ENCODE results near the gene NKAIN2.
"Not testable (repeated sequence)": the region's sequence is repeated elsewhere in the genome, so short reads cannot be mapped to it uniquely, and the experiment has no call there.

Gene NKAIN2

GRCh38 chr6:124723671-124724070 lies 920.0 kb downstream of the NKAIN2 start:
- DNase-seq, result no peak

GRCh38 chr6:124737804-124738203 lies 934.1 kb downstream of the NKAIN2 start:
- not testable (repeated sequence) for DNase-seq

DNA sequence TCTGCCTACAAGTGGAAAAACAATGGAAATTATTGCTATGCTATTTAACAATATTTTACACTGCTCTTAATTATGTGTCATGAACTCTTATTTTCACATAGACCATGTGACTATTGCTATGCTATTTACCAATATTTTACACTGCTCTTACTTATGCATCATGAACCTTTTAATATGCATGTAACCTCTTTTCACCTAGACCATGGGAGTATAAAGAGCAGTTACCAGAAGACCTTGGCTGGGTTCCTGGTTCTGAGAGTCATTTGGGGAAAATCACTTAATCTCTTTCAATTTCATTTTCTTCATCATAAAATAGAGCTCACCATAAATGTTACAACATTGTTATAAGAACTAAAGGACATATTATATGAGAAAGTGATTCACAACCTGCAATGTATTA lies 934.8 kb downstream of the NKAIN2 start:
- no peak for DNase-seq

GRCh38 chr6:124741341-124741740 lies 937.7 kb downstream of the NKAIN2 start:
- DNase-seq, result no peak

- DNase-seq, result no peak
These were observed 939.3 kb downstream of the NKAIN2 start for GRCh38 chr6:124742971-124743370.

DNA sequence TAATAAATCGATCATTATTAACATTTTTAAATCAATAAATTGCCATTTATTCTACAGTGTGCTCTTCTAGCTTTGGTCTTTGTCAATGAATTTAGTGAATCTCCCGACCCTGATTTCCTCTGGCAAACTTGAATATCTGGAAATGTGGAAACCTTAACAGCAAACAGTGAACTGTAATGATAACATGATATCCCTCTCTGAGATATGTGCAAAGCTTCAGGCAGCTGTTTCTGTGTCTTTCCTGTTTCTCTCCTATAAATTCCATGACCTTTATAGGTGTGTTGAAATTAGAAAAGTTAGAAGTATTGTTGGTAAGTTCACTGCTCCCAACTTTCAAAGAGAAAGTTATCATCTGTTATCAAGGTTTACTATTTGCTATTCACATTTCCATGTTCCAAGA lies 939.8 kb downstream of the NKAIN2 start:
- no peak for DNase-seq

GRCh38 chr6:124747349-124747748 lies 943.7 kb downstream of the NKAIN2 start:
- no peak for DNase-seq

GRCh38 chr6:124748778-124749177 lies 945.1 kb downstream of the NKAIN2 start:
- DNase-seq, result no peak

GRCh38 chr6:124753001-124753400 lies 949.3 kb downstream of the NKAIN2 start:
- no peak for DNase-seq

DNA sequence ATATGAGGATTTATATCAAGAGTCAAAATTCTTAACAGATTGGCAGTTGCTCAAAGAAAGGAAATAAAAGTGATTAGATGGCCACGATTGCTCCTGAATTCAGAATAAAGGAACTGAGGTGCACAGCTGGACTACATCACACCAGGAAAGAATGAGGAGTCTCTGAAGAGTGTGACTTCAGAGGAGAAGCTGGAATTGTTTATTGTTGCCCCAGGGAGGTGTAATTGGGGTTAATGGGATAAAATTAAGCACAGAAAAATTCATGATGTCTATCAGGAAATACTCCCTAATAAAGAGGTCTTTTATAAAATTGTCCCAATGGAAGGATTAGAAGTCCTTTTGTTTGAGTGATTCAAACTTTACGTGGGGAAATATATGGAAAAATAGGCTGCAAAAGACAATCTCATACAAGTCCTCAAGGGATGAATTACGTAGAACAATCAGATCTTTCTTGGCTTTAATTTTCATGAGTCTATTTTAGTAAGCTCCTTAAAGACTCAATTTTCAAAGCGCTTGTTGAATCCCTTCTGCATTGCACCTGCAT lies 950.0 kb downstream of the NKAIN2 start:
- DNase-seq, result no peak

DNA sequence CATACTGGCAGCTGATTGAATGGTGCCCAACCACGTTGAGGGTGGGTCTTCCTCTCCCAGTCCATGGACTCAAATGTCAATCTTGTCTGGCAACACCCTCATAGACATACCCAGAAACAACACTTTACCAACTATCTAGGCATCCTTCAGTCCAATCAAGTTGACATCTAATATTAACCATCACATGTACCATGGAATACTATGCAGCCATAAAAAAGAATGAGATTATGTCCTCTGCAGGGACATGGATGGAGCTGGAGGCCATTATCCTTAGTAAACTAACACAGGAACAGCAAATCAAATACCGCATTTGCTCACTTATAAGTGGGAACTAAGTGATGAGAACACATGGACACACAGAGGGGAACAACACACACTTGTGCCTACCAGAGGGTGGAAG lies 951.7 kb downstream of the NKAIN2 start:
- DNase-seq, result no peak

DNA sequence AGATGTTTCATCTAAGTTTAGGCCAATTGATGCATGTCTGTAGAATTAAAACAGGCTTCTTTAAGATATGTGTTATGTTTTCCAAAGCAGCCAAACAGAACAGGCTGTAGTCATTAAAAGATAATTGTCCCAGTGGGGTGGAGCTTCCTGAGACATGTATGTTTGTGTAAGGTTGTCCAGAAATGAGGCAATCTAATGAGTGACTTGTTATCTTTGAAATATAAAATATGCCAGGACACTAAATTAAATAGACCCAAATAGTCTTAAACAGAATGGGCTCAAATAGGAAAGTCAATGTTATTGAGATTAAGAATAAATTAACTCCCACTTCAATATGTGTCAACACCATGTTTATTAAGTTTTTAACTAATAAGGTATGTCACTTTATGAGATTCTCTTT lies 953.9 kb downstream of the NKAIN2 start:
- DNase-seq, result no peak

DNA sequence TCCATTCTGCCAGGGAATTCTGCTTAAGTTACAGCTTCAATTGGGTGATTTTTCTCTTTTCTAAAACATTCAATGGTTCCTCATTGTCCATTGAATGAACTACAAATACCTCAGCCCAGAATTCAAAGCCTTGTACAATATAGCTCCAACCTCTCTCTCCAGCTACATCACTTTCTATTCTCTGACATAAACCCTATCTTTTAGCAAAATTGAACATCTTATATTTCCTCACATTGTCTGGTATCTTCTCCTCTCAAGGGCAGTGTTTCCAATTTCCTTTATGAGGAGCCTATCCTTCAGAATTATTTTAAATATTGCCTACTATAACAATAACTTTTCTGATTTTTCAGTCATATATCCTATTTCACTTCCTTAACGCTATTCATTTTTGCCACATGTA lies 955.0 kb downstream of the NKAIN2 start:
- DNase-seq, result no peak

DNA sequence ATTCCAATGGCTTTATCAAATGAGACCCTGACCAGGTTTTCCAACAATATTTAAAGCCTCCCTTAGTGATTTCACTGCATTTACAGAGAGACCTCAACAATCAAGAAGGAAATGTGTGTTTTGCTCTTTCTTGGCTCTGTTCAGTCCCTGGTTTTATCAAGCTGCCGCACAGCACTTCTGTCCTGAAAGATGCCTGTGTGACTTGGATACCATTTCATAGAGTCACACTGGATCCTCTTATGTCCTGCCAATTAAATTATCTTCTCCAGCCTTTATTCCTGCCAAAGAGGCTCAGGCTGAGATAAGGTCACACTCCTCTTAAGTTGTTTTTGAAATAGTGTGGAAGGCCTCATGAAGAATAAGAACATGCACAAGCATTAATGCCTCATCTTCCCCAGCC lies 961.6 kb downstream of the NKAIN2 start:
- DNase-seq, result no peak

DNA sequence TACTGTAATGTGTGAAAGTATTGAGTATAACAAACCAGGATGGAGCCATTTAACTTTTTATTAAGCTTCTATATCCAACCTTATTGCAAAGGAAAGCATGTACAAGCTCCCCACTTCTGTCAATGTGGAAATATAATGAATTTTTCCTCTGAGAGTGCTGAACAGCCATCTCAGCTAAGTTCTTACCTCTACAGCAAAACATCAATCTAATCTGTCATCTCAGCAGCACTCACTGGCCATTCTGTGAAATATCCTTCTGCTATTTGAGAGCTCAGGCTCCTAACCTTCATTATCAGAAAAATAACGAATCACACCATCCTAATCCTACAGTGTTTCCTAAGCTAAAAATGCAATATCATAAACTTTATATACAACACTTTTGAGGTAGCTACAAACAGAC lies 964.6 kb downstream of the NKAIN2 start:
- no peak for DNase-seq

- no peak for DNase-seq
These were observed 966.3 kb downstream of the NKAIN2 start for GRCh38 chr6:124769811-124770544.

DNA sequence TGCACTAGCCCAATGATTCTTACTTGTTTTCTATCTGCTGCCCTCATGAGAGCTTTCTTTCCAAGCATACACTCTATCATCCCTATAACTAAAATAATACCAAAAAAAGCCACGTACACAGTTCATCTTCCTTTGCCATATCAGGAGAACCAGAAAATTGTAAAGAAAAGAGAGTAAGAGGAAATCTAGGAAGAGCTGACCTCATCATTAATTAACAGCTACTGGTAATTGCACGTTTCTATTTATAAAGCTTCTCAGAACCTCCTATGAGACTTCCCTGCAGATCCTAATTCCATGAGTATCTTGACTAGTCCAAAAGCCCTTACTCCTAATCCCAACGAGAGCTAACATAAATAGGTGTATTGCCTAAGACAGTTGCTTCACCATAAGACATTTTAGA lies 967.1 kb downstream of the NKAIN2 start:
- DNase-seq, result no peak

DNA sequence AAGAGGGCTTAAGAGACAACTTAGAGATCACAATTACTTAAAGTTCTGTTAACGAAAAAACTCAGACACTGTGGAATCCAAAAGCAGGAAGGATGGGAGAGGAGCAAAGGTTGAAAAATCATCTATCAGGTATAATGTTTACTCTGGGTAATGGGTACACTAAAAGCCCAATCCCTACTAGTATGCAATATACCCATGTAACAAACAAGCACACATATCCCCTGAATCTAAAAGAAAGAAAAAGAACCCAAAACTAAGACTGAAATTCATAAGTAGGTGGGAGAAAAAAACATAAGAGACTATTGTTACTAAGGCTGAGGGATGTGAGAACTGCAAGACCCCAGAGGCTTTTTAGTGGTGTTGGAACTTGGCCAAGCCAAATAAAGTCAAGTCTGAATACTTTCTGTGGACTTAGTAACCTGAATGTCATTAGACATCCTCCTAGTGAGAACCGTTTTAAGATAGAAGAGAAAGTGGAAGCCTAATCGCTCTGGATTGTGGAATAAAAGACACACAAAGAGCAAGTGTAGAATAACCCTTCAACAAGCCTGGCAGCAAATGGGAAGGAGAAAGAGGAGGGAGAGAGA lies 969.2 kb downstream of the NKAIN2 start:
- DNase-seq, result no peak

DNA sequence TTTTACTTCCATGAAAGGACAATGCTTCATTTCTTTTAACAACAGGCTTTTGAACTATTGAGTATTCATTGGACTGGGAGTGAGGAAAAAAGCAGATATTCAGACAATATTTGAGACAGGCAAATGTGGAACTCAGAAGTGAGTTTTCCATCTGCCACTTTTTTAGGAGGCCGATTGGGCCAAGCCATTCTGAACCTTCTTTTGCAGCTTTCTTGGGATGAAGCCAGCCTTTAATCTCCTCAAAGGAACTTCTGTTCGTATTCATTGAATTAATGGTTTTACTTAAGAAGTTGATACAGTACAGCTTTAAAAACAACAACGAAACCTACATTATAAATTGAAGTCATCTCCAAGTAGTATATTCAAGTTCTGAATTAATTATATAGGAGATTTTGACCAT lies 971.5 kb downstream of the NKAIN2 start:
- DNase-seq, result no peak

- DNase-seq, result no peak
These were observed 974.2 kb downstream of the NKAIN2 start for GRCh38 chr6:124777863-124778262.

- no peak for DNase-seq
These were observed 977.0 kb downstream of the NKAIN2 start for GRCh38 chr6:124780623-124781022.

- DNase-seq, result no peak
These were observed 979.7 kb downstream of the NKAIN2 start for GRCh38 chr6:124783344-124783743.

DNA sequence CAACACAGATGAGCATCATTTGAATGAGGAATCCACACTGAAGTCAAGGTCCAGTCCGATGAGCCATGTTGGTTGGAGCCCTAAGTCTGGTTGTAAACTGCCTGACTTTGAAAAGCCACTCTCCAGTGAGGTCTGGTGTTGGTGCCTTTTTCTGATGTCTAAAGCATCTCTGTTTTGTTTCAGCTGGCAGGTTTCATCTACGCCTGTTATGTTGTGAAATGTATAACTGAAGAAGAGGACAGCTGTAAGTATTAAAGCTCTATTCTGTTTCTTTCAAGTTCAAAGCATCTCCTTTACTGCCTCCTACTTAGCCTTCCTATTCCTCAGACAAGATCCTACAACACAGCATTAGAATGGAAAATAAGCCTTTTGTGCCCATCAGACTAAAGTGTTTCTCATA lies 987.5 kb downstream of the NKAIN2 start:
- no peak for DNase-seq

DNA sequence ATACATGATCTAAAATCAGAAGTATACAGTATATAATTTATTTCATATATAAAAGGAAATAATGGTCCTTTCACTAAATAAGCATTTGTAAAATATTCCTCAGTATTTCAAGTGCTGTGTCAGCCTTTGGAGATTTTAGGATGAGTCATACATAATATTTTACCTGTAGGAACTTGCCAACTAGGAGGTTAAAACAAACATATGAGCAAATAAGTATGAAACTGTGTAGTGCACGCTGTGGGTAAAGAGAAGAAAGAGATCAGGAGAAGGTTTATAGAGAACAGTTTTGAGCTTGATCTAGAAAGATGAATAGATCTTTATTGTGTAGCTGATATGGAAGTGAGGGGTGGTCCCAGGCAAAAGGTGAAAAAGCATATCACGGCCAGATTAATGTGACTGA lies 988.7 kb downstream of the NKAIN2 start:
- no peak for DNase-seq

GRCh38 chr6:124793398-124793797 lies 989.7 kb downstream of the NKAIN2 start:
- DNase-seq, result no peak
